ENCODE measurements around the gene TSPAN33.
"Not testable (repeated sequence)": the region's sequence is repeated elsewhere in the genome, so short reads cannot be mapped to it uniquely, and the experiment has no call there.

Gene TSPAN33

GRCh38 chr7:129144095-129144833, at the start of gene TSPAN33:
TSPAN33 (plus strand) TSS chr7:129144707; CDS start chr7:129144981, 274 bp downstream.
- peak; percentile 44 to 69 (median 52) for DNase-seq (ENCODE audit: low read depth in 4 of 4, low spot score in 1 of 4)

- DNase-seq (ENCODE audit: low read depth in 4 of 4, low spot score in 1 of 4), result no peak
Measured at GRCh38 chr7:129095258-129095657, 49.2 kb upstream of the TSPAN33 start.

- no peak for DNase-seq (ENCODE audit: low read depth in 4 of 4, low spot score in 1 of 4)
Measured at GRCh38 chr7:129098409-129099084, 46.0 kb upstream of the TSPAN33 start.

GRCh38 chr7:129100827-129101166, 43.7 kb upstream of the TSPAN33 start:
- no peak for DNase-seq (ENCODE audit: low read depth in 4 of 4, low spot score in 1 of 4)

GRCh38 chr7:129101746-129102145, 42.8 kb upstream of the TSPAN33 start:
- no peak for DNase-seq (ENCODE audit: low read depth in 4 of 4, low spot score in 1 of 4)

GRCh38 chr7:129103561-129104324, 40.8 kb upstream of the TSPAN33 start:
- DNase-seq (ENCODE audit: low read depth in 4 of 4, low spot score in 1 of 4), result no peak

- no peak for DNase-seq (ENCODE audit: low read depth in 4 of 4, low spot score in 1 of 4)
Measured at GRCh38 chr7:129108581-129108980, 35.9 kb upstream of the TSPAN33 start.

- DNase-seq (ENCODE audit: low read depth in 4 of 4, low spot score in 1 of 4), result no peak
Measured at GRCh38 chr7:129110258-129110981, 34.1 kb upstream of the TSPAN33 start.

- DNase-seq (ENCODE audit: low read depth in 4 of 4, low spot score in 1 of 4), result no peak
Measured at GRCh38 chr7:129110982-129111376, 33.5 kb upstream of the TSPAN33 start.

GRCh38 chr7:129115676-129116075, 28.8 kb upstream of the TSPAN33 start:
- DNase-seq (ENCODE audit: low read depth in 4 of 4, low spot score in 1 of 4), result no peak

- no peak for DNase-seq (ENCODE audit: low read depth in 4 of 4, low spot score in 1 of 4)
Measured at GRCh38 chr7:129118182-129118581, 26.3 kb upstream of the TSPAN33 start.

- DNase-seq (ENCODE audit: low read depth in 4 of 4, low spot score in 1 of 4), result no peak
Measured at GRCh38 chr7:129118976-129119375, 25.5 kb upstream of the TSPAN33 start.

GRCh38 chr7:129121501-129122077, 22.9 kb upstream of the TSPAN33 start:
- not testable (repeated sequence) for DNase-seq (ENCODE audit: low read depth in 4 of 4, low spot score in 1 of 4)

- DNase-seq (ENCODE audit: low read depth in 4 of 4, low spot score in 1 of 4), result no peak
Measured at GRCh38 chr7:129122078-129122750, 22.3 kb upstream of the TSPAN33 start.

GRCh38 chr7:129122751-129123509, 21.6 kb upstream of the TSPAN33 start:
- peak in 1 of 4 experiments; percentile 15 for DNase-seq (ENCODE audit: low read depth in 4 of 4, low spot score in 1 of 4)

GRCh38 chr7:129123510-129123857, 21.0 kb upstream of the TSPAN33 start:
- no peak for DNase-seq (ENCODE audit: low read depth in 4 of 4, low spot score in 1 of 4)

- no peak for DNase-seq (ENCODE audit: low read depth in 4 of 4, low spot score in 1 of 4)
Measured at GRCh38 chr7:129126314-129126713, 18.2 kb upstream of the TSPAN33 start.

GRCh38 chr7:129127154-129127553, 17.4 kb upstream of the TSPAN33 start:
- DNase-seq (ENCODE audit: low read depth in 4 of 4, low spot score in 1 of 4), result no peak

GRCh38 chr7:129127601-129128000, 16.9 kb upstream of the TSPAN33 start:
- no peak for DNase-seq (ENCODE audit: low read depth in 4 of 4, low spot score in 1 of 4)
